ENCODE measurements around the gene EHHADH. TPM values are rescaled to one million over a fixed set of nuclear protein-coding genes. Genes with fewer than 3 reads are reported as not detected.

EHHADH gene
- total and polyA plus RNA-seq, 4 donors = 44.3 to 378 (median 94.9) TPM

- Histone ChIP-seq H3K4me3 (ENCODE audit: low read depth in 1 of 3, low read length in 3 of 3) (no peak overlapping the region), H3K9ac (ENCODE audit: low read depth in 1 of 2, low read length in 2 of 2) (no peak overlapping the region), H3K27me3 (ENCODE audit: control insufficient read depth in 4 of 4, insufficient read depth in 4 of 4, low read length in 3 of 4) (no peaks in the 10 kb centered on the region), H3K27ac (ENCODE audit: low read depth in 1 of 2, low read length in 2 of 2) (no peak overlapping the region), H3K9me3 (ENCODE audit: control insufficient read depth in 4 of 4, low read length in 3 of 4) (no peaks in the 10 kb centered on the region), H3K36me3 (ENCODE audit: control insufficient read depth in 4 of 4, insufficient read depth in 3 of 4, low read depth in 1 of 4, low read length in 3 of 4) (no peaks in the 10 kb centered on the region), H3K4me1 (ENCODE audit: control insufficient read depth in 4 of 4, insufficient read depth in 4 of 4, low read length in 3 of 4) (peaks cover 4 to 18% (median 11%) of the 10 kb centered on the region in 4 donors)
- DNase-seq (ENCODE audit: low spot score) = no peak
- WGBS = 94% methylated on average over 7 of the region's 7 CpGs
- TF ChIP-seq HNF4A (conservative IDR thresholded peaks at IDR 0.05) (no peak), ZBTB33 (IDR thresholded peaks at IDR 0.05) (no peak), ATF3 (IDR thresholded peaks at IDR 0.05) (no peak), YY1 (IDR thresholded peaks at IDR 0.05) (no peak), TAF1 (conservative IDR thresholded peaks at IDR 0.05) (no peak), SP1 (IDR thresholded peaks at IDR 0.05) (no peak), RXRA (IDR thresholded peaks at IDR 0.05) (no peak), FOXA1 (IDR thresholded peaks at IDR 0.05) (no peak), HNF4G (IDR thresholded peaks at IDR 0.05) (no peak), NR2F2 (IDR thresholded peaks at IDR 0.05) (no peak)
- TF ChIP-seq, protein P1, sequence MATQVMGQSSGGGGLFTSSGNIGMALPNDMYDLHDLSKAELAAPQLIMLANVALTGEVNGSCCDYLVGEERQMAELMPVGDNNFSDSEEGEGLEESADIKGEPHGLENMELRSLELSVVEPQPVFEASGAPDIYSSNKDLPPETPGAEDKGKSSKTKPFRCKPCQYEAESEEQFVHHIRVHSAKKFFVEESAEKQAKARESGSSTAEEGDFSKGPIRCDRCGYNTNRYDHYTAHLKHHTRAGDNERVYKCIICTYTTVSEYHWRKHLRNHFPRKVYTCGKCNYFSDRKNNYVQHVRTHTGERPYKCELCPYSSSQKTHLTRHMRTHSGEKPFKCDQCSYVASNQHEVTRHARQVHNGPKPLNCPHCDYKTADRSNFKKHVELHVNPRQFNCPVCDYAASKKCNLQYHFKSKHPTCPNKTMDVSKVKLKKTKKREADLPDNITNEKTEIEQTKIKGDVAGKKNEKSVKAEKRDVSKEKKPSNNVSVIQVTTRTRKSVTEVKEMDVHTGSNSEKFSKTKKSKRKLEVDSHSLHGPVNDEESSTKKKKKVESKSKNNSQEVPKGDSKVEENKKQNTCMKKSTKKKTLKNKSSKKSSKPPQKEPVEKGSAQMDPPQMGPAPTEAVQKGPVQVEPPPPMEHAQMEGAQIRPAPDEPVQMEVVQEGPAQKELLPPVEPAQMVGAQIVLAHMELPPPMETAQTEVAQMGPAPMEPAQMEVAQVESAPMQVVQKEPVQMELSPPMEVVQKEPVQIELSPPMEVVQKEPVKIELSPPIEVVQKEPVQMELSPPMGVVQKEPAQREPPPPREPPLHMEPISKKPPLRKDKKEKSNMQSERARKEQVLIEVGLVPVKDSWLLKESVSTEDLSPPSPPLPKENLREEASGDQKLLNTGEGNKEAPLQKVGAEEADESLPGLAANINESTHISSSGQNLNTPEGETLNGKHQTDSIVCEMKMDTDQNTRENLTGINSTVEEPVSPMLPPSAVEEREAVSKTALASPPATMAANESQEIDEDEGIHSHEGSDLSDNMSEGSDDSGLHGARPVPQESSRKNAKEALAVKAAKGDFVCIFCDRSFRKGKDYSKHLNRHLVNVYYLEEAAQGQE (IDR thresholded peaks at IDR 0.05) = no peak
- TF ChIP-seq, protein P2, sequence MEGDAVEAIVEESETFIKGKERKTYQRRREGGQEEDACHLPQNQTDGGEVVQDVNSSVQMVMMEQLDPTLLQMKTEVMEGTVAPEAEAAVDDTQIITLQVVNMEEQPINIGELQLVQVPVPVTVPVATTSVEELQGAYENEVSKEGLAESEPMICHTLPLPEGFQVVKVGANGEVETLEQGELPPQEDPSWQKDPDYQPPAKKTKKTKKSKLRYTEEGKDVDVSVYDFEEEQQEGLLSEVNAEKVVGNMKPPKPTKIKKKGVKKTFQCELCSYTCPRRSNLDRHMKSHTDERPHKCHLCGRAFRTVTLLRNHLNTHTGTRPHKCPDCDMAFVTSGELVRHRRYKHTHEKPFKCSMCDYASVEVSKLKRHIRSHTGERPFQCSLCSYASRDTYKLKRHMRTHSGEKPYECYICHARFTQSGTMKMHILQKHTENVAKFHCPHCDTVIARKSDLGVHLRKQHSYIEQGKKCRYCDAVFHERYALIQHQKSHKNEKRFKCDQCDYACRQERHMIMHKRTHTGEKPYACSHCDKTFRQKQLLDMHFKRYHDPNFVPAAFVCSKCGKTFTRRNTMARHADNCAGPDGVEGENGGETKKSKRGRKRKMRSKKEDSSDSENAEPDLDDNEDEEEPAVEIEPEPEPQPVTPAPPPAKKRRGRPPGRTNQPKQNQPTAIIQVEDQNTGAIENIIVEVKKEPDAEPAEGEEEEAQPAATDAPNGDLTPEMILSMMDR (IDR thresholded peaks at IDR 0.05; ENCODE audit: low read depth, low read length, missing input control) = no peak
These were observed 25.8 kb upstream of the EHHADH start for GRCh38 chr3:185279587-185280138.

DNA sequence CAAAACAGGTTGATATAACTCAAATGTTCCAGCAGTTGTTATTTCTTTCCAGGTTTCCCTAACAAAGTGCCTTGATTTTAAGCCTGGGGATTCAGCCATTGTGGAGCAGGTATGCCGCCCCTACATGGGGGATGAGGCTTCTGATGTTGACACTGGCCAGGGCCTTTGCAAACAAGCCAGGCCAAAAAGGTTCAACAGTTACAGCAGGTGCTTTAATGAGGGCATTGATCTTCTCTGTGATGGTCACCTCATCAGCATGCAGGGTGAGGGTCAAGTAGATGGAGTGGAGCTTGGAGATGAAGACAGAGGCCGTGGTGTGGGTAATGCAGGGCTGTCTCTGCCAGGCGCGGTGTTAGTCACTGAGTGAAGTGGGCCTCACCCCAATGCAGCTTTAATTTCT, 22.6 kb upstream of the EHHADH start:
- H3K4me1 ChIP-seq (ENCODE audit: control insufficient read depth in 4 of 4, insufficient read depth in 4 of 4, low read length in 3 of 4) = peaks cover 0 to 4% (median 0%) of the 10 kb centered on the region in 4 donors
- no peak overlapping the region for H3K4me3 ChIP-seq (ENCODE audit: low read depth in 1 of 3, low read length in 3 of 3)
- no peak overlapping the region for H3K9ac ChIP-seq (ENCODE audit: low read depth in 1 of 2, low read length in 2 of 2)
- no peaks in the 10 kb centered on the region for H3K36me3 ChIP-seq (ENCODE audit: control insufficient read depth in 4 of 4, insufficient read depth in 3 of 4, low read depth in 1 of 4, low read length in 3 of 4)
- no peak for DNase-seq (ENCODE audit: low spot score)
- H3K9me3 ChIP-seq (ENCODE audit: control insufficient read depth in 4 of 4, low read length in 3 of 4) = no peaks in the 10 kb centered on the region
- no peak overlapping the region for H3K27ac ChIP-seq (ENCODE audit: low read depth in 1 of 2, low read length in 2 of 2)
- no peaks in the 10 kb centered on the region for H3K27me3 ChIP-seq (ENCODE audit: control insufficient read depth in 4 of 4, insufficient read depth in 4 of 4, low read length in 3 of 4)
- 71% methylated on average over 4 of the region's 4 CpGs for WGBS
- TF ChIP-seq, protein P3, sequence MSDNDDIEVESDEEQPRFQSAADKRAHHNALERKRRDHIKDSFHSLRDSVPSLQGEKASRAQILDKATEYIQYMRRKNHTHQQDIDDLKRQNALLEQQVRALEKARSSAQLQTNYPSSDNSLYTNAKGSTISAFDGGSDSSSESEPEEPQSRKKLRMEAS (IDR thresholded peaks at IDR 0.05) = no peak
- TF ChIP-seq RAD21 (IDR thresholded peaks at IDR 0.05) (no peak), FOXA1 (IDR thresholded peaks at IDR 0.05) (no peak), FOXA2 (IDR thresholded peaks at IDR 0.05) (no peak), SP1 (IDR thresholded peaks at IDR 0.05) (no peak), HNF4A (conservative IDR thresholded peaks at IDR 0.05) (no peak), TAF1 (conservative IDR thresholded peaks at IDR 0.05) (no peak), ATF3 (IDR thresholded peaks at IDR 0.05) (no peak)
- TF ChIP-seq, protein P1 (IDR thresholded peaks at IDR 0.05) = no peak
